Transverse colon (tissue), 4 donors: ENCODE results near the gene MADCAM1. TPM values are rescaled to one million over a fixed set of nuclear protein-coding genes. Genes with fewer than 3 reads are reported as not detected.

Source experiments
- DNase-seq: peaks from one replicate; pipeline ENCODE4 v3.0.0-alpha.2; 2019
- H3K27ac ChIP-seq, 4 donors: fragments of 200-600 bp; sonication (generic); 2 replicates each; pipeline ENCODE4 v1.5.1; 2016 to 2018; ENCODE audit warnings: inconsistent platforms in 4 of 4
- H3K27me3 ChIP-seq: fragments of 200-600 bp; sonication (generic); 2 replicates; pipeline ENCODE4 v1.5.1; 2017; ENCODE audit warnings: inconsistent platforms
- H3K36me3 ChIP-seq, 4 donors: fragments of 200-600 bp; sonication (generic); 2 replicates each; pipeline ENCODE4 v1.5.1; 2017 to 2019; ENCODE audit warnings: inconsistent platforms in 4 of 4
- H3K4me1 ChIP-seq, 4 donors: fragments of 200-600 bp; sonication (generic); 2 replicates each; pipeline ENCODE4 v1.5.1; 2017 to 2020; ENCODE audit warnings: inconsistent platforms in 4 of 4
- H3K4me3 ChIP-seq, 4 donors: fragments of 200-600 bp; sonication (generic); 1 replicate in 1 of 4; 2 replicates in 3 of 4; pipeline versions ENCODE4 v1.5.1 to v1.6.1; 2017 to 2019; ENCODE audit warnings: inconsistent platforms in 4 of 4
- H3K9me3 ChIP-seq, 2 donors: fragments of 200-600 bp; sonication (generic); 2 replicates each; pipeline ENCODE4 v1.5.1; 2017 to 2019; ENCODE audit warnings: inconsistent platforms in 2 of 2
- EP300 ChIP-seq: sonication (generic); formaldehyde crosslinking; IDR thresholded peaks from one replicate; pipeline ENCODE4 v1.6.1; 2017; ENCODE audit warnings: antibody characterized with exemption, low read depth
- POLR2A ChIP-seq: fragments of 450-650 bp; IDR thresholded peaks from one replicate; pipeline ENCODE4 v1.6.1; 2016; ENCODE audit warnings: antibody characterized with exemption, mild to moderate bottlenecking, moderate library complexity
- POLR2AphosphoS5 ChIP-seq, 3 donors: sonication (generic); formaldehyde crosslinking; IDR thresholded peaks; one replicate each; pipeline ENCODE4 v1.6.1; 2016; ENCODE audit warnings: antibody characterized with exemption in 3 of 3
- WGBS, 2 donors: methylation state at CpG; one replicate each; pipeline ENCODE4 v1.1.5; 2018; ENCODE audit warnings: low coverage in 1 of 2; 5-methylcytosine and 5-hydroxymethylcytosine counted together
- in situ Hi-C, 4 donors: fragments of 200-750 bp; cut with MboI; loops; one replicate each; pipeline versions ENCODE4 v1.15.0 to v1.15.1; 2017; ENCODE audit warnings: low sequenced_read_pairs in 3 of 4, low pct_ligation_motif_present in 1 of 4, low pct_unique_long_range_greater_than_20kb in 1 of 4
- intact Hi-C: fragments of 100-400 bp; cut with DNase I; formaldehyde crosslinking; loops from one replicate; pipeline ENCODE4 v1.15.1; 2023; ENCODE audit warnings: low total_unique reads
- total RNA-seq, 4 donors: library from RNA; depleted of rRNA; stranded (reverse); fragments of >200 nt; gene quantifications; one replicate each; pipeline ENCODE4 v1.1.0, GENCODE V29; 2016
- TF ChIP-seq, protein P1 (sequence below), 5 experiments: fragments of 200-600 bp in 3 of 5; fragments of 450-650 bp in 2 of 5; sonication (generic) in 3 of 5; IDR thresholded peaks; 1 replicate in 2 of 5; 2 replicates in 3 of 5; pipeline ENCODE4 v1.5.1; 2016 to 2017; ENCODE audit warnings: antibody characterized with exemption in 5 of 5, inconsistent platforms in 3 of 5, mild to moderate bottlenecking in 2 of 5, moderate library complexity in 1 of 5

The MADCAM1 gene
- total RNA-seq, 4 donors from 2014 or later, result 0.68 to 6.7 (median 2.9) TPM

DNA sequence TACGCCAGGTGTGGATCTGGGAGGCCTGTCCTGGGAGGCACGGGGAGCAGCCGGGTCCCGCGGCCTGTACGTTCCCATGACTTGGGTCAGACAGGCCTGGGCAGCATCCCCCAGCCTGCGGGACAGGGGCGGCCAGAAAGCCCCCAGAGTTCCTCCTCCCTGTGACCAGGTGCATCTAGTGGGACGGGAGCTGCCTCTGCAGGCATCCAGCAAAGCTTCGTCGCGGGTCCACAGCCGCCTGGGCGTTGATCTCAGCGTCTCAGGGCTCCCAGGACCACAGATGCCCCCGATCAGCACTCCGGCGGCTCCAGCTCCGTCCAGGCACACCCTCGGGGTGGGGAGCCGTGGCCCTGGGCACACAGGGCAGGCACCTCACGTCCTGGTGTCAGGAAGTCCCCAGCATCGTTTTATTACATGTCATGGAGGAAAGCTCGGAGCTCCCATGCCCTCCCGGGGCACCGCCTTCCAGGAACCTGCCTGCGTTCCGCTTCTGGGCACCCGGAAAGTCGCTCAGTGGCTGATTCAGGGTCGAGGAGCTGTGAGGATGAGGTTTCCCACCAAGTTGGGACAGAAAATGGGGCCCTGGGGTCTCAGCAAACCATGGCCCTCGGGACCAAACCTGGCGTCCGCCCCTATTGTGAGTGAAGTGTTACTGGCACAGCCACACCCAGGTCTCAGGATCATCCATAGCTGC lies 46.0 kb downstream of the MADCAM1 start:
- TF ChIP-seq POLR2A (no peak), POLR2AphosphoS5 (IDR thresholded peaks at IDR 0.05) (no peak), EP300 (no peak)
- TF ChIP-seq, protein P1, sequence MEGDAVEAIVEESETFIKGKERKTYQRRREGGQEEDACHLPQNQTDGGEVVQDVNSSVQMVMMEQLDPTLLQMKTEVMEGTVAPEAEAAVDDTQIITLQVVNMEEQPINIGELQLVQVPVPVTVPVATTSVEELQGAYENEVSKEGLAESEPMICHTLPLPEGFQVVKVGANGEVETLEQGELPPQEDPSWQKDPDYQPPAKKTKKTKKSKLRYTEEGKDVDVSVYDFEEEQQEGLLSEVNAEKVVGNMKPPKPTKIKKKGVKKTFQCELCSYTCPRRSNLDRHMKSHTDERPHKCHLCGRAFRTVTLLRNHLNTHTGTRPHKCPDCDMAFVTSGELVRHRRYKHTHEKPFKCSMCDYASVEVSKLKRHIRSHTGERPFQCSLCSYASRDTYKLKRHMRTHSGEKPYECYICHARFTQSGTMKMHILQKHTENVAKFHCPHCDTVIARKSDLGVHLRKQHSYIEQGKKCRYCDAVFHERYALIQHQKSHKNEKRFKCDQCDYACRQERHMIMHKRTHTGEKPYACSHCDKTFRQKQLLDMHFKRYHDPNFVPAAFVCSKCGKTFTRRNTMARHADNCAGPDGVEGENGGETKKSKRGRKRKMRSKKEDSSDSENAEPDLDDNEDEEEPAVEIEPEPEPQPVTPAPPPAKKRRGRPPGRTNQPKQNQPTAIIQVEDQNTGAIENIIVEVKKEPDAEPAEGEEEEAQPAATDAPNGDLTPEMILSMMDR (IDR thresholded peaks at IDR 0.05), result no peak
- Histone ChIP-seq H3K4me3 (no peak overlapping the region), H3K36me3 (peaks cover 0 to 15% (median 1%) of the 10 kb centered on the region in 4 donors), H3K4me1 (no peaks in the 10 kb centered on the region), H3K27ac (no peak overlapping the region), H3K9me3 (no peaks in the 10 kb centered on the region), H3K27me3 (no peaks in the 10 kb centered on the region)
- intact Hi-C loops, result no loop called here
- WGBS, 2 donors, result 86% methylated on average over 34 of the region's 34 CpGs; no CpG with 5 or more reads in 1 of the 2 donors
- DNase-seq, result peak; percentile 6
- in situ Hi-C loops, result no loop called here

DNA sequence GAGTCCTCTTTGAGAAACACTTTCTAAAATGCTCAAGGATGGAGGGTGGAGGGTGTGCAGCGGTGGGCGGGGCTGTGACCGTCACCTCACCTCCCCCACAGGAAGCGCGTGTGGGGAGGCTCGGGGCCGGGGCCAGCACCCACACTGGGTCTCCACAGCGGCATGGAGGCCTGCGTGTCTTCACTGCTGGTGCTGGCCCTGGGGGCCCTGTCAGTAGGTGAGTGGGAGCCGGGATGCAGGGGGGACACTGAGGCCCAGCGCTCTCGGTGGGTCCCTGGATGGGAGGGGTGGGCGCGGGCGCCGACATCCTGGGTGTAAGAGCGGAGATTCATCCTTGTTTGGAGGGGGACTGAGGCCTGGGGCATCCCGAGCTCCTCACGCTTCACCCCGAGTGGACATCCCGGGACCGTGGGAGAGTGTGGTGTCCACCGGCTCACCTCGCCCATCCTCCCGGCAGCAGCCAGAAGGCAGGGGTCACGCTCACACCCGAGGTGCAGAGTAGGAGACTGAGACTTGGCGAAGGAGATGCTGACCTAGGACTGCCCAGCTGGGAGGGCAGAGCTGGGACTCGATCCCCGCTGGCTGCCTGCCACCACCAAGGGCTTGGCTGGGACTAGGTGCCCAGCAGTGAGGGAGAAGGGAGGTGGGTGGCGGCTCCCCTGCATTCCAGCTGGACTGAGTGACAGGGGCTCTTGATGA lies 47.8 kb downstream of the MADCAM1 start, which contains the start of gene GZMM:
Gene GZMM, plus strand, starts transcription at position 144 of the 699 bp plus-strand sequence. Its CDS starts 19 bp downstream, at position 163.
- DNase-seq, result peak; percentile 32
- Histone ChIP-seq H3K4me1 (no peaks in the 10 kb centered on the region), H3K9me3 (no peaks in the 10 kb centered on the region), H3K36me3 (peaks cover 0 to 9% (median 0%) of the 10 kb centered on the region in 4 donors), H3K4me3 (peak within 1 kb of the TSS in 1 of 4 donors; percentile 1), H3K27me3 (no peaks in the 10 kb centered on the region), H3K27ac (no peak within 1 kb of the TSS)
- in situ Hi-C loops (no loop called here), intact Hi-C loops (no loop called here)
- WGBS, 2 donors, result 50 to 56% methylated on average over 1 to 31 of the region's 31 CpGs
- TF ChIP-seq EP300 (no peak), POLR2AphosphoS5 (IDR thresholded peaks at IDR 0.05) (peak in 1 of 3 donors; percentile 7), POLR2A (no peak)
- TF ChIP-seq, protein P1 (IDR thresholded peaks at IDR 0.05), result no peak

DNA sequence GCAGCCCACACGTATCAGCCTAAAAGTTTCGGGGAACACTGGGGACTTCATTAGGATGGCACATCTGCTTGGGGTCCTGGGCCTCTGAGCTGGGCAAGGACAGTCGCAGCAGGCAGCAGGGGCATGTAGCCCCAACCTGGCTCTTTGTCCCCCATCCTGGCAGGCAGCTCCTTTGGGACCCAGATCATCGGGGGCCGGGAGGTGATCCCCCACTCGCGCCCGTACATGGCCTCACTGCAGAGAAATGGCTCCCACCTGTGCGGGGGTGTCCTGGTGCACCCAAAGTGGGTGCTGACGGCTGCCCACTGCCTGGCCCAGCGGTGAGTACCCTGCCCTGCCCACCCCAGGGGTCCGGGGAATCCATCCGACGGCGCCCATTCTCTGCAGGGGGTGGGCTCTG lies 50.8 kb downstream of the MADCAM1 start:
- intact Hi-C loops, result no loop called here
- in situ Hi-C loops, result no loop called here
- TF ChIP-seq POLR2AphosphoS5 (IDR thresholded peaks at IDR 0.05) (no peak), POLR2A (no peak), EP300 (no peak)
- TF ChIP-seq, protein P1 (IDR thresholded peaks at IDR 0.05), result no peak
- H3K4me3 ChIP-seq, result no peak overlapping the region
- no peak for DNase-seq
- no peaks in the 10 kb centered on the region for H3K27me3 ChIP-seq
- H3K9me3 ChIP-seq, result no peaks in the 10 kb centered on the region
- H3K27ac ChIP-seq, result no peak overlapping the region
- 87 to 91% methylated on average over 3 to 15 of the region's 15 CpGs for WGBS, 2 donors
- no peaks in the 10 kb centered on the region for H3K36me3 ChIP-seq
- H3K4me1 ChIP-seq, result peaks cover 0 to 13% (median 9%) of the 10 kb centered on the region in 4 donors

DNA sequence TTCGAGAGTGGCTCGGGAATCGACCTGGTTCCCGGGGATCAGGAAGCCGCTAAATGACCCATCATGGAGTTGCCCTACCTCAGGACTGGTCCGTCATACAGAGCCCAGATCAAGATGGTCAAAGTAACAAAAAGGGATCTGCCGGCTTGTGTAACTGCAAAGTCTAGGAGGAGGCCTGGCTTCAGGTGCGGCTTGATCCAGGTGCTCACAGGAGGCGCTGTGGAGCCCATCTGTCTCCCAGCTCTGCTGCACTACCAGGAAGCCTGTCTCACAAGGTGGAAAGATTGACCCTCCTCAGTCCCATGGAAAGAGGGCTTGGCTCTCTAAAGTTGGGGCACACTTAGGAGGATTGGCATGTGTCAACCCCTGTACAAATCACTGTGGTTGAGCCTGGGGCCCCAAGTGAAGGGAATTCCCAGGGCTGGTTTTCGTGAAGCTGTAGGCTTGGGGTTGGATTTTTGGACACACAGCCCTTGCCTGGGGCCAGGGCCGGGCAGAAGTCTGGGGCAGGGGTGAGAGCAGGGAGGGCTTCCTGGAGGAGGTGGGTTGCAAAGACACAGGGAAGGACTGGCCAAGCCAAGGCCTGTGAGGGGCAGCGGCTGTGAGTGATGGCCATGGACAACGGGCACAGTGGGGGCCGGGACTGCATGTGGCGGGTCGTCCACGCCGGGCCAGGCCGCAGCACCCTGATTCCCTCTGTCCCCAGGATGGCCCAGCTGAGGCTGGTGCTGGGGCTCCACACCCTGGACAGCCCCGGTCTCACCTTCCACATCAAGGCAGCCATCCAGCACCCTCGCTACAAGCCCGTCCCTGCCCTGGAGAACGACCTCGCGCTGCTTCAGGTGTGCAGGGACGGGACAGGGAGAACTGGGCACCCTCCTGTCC lies 51.8 kb downstream of the MADCAM1 start:
- Histone ChIP-seq H3K27ac (no peak overlapping the region), H3K4me3 (no peak overlapping the region), H3K9me3 (no peaks in the 10 kb centered on the region), H3K36me3 (no peaks in the 10 kb centered on the region), H3K27me3 (no peaks in the 10 kb centered on the region), H3K4me1 (peaks cover 0 to 16% (median 9%) of the 10 kb centered on the region in 4 donors)
- intact Hi-C loops (no loop called here), in situ Hi-C loops (no loop called here)
- TF ChIP-seq POLR2AphosphoS5 (IDR thresholded peaks at IDR 0.05), result no peak
- no peak for TF ChIP-seq POLR2A
- no peak for TF ChIP-seq EP300
- no peak for DNase-seq
- WGBS, 2 donors, result 42 to 88% methylated on average over 2 to 26 of the region's 26 CpGs
